DND-41 (cell line): ENCODE data around the gene TRPM3.

ENCODE experiments used
- CTCF ChIP-seq: IDR thresholded peaks from 2 replicates; pipeline ENCODE4 v1.5.1; 2012; ENCODE audit warnings: borderline replicate concordance, low read length, moderate library complexity, mild to moderate bottlenecking; ENCODE audit not compliant: poor library complexity, severe bottlenecking; ENCODE audit errors: extremely low read depth
- EZH2 ChIP-seq: IDR thresholded peaks from 3 replicates; pipeline ENCODE4 v1.6.1; 2012; ENCODE audit warnings: borderline replicate concordance, low read depth, mild to moderate bottlenecking, moderate library complexity, low read length, inconsistent platforms; ENCODE audit not compliant: severe bottlenecking

GRCh38 chr9:70574151-70574837 is 547.1 kb downstream of the TRPM3 start:
- TF ChIP-seq CTCF (no peak), EZH2 (no peak)
